Stimulated activated CD4-positive, alpha-beta T cell treated with anti-CD3 and anti-CD28 coated beads, Interleukin-12 subunit alpha, Interleukin-12 subunit beta, amount 100 ng/mL, for 48 hours (primary cell): ENCODE results near the gene PRSS57.
"Not testable (repeated sequence)": the region's sequence is repeated elsewhere in the genome, so short reads cannot be mapped to it uniquely, and the experiment has no call there.

ENCODE experiments used
- DNase-seq, 3 donors: peaks; one replicate each; pipeline ENCODE4 v3.0.0-alpha.2; 2020; ENCODE audit warnings: low read depth in 2 of 3, low spot score in 1 of 3

The PRSS57 gene

DNA sequence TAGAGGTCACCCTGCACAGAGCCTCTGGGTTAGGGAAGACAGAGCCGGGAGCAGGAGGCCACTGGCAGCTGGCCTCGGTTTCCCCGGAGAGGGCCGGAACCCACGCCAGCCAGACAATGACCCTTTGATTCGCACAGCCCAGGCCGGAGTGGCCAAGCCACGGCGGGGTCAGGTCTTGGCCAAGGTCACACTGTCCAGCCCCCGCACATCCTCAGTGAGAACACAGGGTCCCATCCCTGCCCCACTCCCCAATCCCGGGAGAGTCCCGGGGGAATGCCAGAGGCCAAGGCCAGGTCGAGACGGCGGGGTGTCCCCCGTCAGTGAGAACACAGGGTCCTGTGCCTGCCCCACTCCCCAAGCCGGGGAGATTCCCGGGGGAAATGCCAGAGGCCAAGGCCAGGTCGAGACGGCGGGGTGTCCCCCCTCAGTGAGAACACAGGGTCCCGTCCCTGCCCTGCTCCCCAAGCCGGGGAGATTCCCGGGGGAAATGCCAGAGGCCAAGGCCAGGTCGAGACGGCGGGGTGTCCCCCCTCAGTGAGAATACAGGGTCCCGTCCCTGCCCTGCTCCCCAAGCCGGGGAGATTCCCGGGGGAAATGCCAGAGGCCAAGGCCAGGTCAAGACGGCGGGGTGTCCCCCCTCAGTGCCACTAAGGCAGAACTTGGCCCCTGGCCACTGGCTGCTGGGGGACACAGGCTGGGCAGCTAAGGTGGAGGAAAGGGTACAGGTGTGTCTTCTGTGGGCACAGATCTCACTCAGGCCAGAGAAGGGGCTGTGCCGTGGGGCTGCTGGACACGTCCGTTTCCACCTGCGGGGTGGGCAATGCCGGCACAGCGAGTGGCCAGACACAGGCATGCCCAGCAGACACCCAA is 20.7 kb downstream of the PRSS57 start:
- DNase-seq, result no peak

DNA sequence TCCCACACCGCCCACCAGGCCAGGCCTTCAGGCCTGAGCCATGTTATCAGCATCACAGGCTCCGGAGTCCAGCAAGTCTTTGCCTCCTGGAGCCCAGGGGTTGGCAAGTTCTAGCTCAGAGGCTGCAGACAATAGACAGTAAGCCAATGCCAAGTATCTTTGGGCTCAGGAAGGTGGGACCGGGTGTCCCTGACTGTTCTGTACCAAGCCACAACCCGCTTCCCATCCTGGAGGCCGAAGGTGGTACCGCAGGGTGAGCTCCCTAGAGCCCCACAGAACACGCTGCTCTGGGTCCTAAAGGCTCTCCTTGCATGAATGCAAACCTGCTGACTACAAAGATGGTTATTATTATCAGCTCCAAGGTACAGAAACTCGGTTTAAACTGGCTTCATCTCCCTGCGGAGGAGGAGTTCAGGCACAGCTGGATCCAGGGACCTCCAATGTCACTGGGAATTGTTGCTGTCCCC is 24.6 kb downstream of the PRSS57 start:
- DNase-seq, result no peak

DNA sequence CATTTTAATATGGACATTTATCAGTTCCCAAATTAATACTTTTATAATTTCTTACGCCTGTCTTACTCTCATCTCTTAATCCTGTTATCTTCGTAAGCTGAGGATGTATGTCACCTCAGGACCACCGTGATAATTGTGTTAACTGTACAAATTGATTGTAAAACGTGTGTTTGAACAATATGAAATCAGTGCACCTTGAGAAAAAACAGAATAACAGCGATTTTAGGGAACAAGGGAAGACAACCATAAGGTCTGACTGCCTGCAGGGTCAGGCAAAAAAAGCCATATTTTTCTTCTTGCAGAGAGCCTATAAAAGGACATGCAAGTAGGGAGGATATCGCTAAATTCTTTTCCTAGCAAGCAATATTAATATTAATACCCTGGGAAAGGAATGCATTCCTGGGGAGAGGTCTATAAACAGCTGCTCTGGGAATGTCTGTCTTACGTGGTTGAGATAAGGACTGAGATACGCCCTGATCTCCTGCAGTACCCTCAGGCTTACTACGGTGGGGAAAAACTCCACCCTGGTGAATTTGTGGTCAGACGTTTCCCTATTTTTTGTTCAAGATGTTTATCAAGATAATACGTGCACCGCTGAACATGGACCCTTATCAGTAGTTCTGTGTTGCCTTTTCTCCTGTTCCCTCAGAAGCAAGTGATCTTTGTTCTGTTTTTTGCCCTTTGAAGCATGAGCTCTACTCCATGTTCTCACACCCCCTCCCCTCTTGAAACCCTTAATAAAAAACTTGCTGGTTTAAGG is 26.4 kb downstream of the PRSS57 start:
- not testable (repeated sequence) for DNase-seq

DNA sequence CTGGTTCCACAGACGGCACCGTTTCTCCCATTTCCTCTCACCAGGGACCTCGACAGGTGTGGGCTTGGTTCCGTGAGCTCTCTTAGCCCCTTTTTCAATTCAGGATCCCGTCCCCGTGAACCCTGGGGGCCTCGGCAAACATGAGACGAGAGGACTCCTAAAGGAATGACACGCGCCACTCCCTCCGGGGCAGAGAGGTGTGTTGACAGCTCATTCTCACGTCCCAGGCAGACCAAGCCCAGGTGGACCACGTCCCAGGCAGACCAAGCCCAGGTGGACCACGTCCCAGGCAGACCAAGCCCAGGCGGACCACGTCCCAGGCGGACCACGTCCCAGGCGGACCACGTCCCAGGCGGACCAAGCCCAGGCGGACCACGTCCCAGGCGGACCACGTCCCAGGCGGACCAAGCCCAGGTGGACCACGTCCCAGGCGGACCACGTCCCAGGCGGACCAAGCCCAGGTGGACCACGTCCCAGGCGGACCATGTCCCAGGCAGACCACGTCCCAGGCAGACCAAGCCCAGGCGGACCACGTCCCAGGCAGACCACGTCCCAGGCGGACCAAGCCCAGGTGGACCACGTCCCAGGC is 28.2 kb downstream of the PRSS57 start:
- DNase-seq, result not testable (repeated sequence)

DNA sequence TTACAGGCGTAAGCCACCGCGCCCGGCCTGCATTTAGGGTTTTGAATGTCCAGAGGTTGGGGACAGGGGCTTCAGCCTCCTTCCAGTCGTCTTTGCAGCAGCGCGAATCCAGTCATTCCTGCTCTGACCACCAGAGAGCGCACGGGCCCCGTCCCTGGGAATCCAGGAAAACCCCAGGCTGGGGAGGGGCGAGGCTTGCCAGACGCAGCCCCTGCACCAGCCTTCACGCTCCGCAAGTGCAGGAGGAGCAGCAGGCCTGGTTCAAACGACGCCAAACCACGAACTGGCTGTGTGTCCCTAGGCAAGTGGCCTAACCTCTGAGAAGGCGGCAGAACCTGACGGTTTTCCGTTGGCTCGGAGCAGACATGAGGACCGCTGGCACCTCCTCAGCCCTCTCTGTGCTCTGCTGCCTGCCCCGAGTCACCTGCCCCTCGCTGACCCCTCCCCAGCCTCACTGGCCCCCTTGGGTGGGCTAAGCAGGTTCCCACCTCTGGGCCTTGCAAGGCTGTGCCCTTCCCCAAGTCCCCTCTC is 30.3 kb downstream of the PRSS57 start:
- peak; percentile 68 to 84 (median 78) for DNase-seq

DNA sequence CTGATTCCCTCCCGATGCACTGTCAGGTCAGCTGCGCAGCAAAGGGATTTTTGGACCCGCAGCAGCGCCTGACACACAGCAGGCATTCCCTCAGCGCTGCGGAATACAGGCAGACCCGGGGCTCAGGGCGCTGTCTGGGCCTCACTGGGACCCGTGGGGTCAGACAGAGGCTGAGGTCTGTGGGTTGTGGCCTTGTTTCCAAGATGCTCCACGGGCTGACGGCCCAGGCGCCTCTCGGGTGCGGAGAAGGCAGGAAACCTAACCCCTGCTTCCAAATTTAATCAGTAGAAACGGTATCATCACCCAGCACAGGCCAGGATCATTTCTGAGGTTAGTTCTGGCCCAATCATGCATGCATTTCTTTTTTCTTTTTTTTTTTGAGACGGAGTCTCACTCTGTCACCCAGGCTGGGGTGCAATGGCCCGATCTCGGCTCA is 31.6 kb downstream of the PRSS57 start:
- DNase-seq, result no peak

DNA sequence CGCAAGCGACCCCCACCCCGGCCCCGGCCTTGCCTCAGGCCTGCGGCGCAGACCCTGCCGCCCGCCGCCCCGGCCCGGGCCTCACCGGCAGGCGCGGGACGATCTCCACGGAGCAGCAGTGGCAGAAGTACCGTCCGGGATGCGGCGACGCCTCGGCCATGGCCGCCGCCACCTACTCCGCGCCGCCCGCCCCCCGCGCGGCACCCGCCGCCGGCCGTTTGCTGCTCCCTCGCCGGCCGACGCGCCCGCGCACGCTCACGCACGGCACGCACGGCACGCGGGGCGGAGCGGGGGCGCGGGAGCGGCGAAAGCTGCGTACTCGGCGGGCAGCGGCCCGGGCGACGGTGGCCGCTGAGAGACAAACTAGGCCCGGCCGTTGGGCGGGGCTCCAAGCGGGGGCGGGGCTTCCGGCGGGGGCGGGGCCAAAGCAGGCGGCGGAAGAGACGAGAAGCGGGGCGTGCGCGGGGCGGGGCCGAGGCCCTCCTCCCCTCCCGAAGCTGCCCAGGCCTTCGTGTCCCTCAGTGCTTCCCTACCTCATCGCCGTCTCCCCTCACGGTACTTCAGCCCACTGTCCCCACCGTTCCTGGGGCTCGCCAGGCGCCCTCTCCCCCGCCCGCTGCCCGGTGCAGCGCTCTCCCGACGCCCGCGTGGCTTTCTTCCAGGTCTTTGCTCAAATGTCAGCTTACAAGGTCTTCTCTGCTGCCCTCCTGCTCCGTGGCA is 32.1 kb downstream of the PRSS57 start, which contains the start of gene RNF126:
Gene RNF126, minus strand, starts transcription at position 253 of the 720 bp plus-strand sequence. Its CDS starts 93 bp downstream, at position 160.
- DNase-seq, result peak; percentile 91 to 95 (median 94)

DNA sequence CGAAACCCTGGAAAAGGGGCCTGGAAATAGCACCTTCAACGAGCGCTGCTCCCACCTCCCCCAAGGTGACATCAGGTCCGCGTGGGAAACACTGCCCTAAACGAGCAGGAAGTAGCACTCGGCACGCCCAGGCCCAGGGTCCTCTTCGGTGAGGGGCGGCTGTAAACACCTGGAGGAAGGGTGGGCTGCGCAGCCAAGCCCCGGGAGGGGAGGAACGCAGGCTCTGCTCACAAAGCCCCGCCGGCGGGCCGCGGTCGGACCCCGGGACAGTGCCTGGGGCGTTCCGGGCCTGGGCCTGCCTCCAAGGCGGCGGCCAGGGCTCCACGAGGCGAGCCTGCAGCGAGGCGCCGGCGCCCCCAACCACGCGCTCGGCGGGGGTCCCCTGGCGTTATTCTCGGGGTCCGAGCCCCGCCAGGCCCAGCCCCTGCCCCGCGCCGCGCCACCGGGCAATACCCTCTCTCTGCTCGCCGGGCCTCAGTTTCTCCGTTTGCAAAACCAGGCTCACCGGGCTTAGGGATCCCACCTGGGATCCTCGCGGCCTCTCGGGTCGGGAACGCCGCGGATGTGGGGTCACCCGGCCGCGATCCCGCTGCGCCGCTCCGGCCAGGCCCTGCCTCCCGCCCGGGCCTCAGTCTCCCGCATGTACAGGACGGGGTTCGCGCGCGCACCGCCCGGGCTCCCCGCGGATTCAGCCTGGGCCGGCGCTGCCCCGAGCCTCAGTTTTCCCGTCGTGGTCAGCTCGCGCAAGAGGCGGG is 32.9 kb downstream of the PRSS57 start:
- DNase-seq, result peak; percentile 50 to 60 (median 52)

DNA sequence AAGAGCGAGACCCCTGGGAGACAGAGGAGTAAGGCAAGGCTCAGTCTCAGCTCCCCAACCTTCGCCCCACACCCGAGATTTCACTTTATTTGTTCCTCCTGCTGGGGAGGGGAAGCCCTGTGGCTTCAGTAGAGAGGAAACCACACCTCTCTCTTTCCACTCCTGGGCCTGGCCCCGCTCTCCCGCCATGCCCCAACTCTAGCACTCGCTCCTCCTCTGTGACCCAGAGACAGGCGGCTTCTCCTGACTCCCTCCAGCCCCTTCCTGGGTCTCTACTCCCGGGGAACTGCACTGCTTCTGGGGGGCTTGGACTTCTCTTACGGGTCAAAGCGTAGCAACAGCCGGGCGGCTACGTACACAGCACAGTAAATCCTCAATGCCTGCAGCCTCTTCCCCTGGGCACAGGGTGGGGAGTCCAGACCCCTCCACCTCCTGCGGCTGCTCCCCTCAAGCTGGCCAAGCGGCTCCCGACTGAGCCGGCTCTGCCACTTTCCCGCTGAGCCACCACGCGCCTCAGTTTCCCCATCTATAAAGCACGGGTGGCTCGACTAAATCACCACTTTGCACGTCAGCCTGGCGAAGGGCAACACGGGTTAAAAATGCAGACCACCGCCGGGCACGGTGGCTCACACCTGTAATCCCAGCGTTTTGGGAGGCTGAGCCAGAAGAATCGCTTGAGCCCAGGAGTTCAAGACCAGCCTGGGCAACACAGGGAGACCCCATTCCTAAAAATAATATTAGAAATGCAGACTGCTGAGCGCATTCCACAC is 33.6 kb downstream of the PRSS57 start:
- DNase-seq, result peak in 2 of 3 donors; percentile 47 to 58

DNA sequence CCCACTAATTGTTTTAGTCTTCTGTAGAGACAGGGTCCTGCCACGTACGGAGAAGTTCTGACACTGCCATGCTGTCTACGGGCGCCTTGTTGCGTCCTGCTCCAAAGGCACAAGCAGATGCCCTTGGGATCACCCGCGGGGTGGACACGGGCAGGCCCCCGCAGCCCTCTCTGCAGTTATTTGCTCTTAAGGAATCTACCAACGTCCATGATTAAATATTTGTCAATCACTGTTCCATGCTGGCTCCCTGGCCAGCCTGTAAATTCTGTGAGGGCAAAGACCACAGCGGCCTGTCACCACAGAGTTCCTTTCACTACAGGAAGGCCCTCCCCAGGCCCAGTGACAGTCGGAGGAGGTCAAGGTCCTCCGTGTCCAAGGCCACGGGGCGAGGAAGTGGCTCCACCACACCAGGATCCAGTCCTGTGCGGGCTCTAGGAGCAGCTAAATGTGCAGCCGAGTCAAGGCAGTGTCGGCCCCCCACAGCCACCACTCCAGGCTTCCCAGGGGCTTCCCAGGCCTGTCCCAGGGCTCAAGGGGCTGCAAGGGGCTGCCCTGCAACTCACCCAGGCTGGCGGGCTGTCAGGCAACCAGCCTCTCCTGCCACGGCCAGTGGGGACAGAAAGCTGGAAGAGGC is 34.3 kb downstream of the PRSS57 start:
- no peak for DNase-seq

DNA sequence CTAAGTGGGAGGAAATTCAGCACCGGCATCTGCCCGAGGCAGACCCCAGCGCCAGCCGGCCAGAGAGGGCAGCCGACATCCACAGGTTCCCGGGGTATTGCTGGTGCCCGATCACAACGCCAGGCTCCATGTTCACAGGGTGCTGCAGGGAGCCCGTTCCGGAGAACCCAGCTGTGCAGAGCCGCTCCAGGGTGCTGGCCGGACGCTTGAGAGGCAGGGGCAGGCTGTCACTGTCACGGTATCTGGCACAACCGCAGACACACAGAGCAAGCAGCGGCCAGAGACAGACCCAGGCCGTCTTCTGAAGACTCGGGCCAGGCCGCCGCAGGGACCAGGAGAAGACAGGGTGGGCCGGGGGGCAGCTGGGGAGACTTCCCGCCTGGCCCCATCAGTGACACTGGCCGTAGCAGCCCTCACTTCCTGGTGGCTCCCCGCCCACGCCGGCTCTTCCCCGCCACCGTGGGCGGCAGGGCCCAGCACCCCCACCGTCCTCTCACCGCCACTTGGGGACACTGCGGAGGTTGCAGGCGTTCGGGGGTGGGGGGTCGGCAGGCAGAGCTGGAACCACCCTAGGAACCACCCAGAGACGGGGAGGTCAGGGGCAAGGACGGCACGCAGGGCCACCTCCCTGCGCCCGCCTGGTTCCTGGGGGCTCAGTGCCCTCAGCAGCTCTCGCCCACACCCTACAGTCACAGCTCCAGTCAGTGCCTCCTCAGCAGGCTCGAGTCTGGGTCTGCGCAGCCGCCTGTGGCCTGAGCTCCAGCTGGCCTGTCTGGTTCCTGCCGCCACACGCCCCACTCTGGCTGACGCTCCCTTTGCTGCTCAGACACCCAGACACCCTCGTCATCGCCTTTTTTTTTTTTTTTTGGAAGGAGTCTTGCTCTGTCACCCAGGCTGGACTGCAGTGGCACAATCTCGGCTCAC is 36.1 kb downstream of the PRSS57 start:
- DNase-seq, result no peak

DNA sequence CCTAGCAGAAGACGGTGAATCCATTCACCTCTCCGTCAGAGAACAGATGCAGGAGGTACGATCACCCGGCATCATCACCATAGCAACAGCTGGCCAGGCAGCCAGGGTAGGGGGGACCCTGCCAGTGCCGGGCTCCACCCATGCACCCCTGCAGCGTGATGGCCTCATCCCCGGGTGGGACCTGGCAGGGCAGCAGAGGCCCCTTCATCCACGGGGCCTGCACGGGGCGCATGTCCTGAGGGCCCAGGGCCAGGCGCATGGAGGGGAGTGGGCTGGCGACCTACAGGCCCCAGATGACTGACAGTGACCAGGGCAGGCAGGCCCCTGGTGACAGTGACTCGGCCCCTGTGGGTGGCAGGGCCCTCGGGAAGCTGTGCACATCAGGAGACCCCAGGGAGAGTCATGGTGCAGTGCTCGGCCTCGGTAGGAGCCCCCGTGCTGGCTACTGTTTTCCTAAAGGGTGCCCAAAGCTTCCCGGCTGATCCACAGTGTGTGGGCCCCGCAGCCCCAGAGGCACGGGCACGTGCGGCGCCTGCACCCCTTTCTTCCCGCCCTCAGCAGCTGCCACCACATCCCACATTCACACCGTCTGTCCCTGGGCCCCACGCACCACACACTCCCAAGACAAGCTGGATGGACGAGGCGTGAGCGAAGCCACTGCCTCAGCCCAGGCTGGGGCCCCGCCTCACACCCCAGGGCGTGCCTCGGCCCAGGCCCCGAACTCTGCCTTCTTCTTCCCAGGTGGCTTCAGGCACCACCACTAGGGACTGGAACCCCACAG is 37.0 kb downstream of the PRSS57 start:
- DNase-seq, result no peak

DNA sequence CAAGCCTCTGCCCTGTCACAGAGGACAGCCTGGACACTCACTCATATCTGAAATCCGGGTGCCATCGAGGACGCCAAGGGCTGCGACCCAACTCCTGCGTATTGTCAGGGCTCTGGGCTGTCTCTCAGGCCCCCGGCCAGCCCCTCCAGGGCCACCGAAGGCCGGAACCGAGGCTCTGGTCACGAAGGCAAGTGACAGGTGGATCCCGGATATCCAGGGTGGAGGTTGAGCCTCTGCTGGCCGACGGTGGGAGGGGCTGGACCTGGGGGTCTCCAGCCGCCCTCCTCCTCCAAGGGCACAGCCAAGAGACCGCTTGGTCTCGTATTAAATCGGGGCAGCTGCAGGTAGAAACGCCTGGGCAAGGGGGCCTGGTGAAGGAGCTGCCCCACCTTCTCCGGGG is 37.6 kb downstream of the PRSS57 start:
- DNase-seq, result no peak

DNA sequence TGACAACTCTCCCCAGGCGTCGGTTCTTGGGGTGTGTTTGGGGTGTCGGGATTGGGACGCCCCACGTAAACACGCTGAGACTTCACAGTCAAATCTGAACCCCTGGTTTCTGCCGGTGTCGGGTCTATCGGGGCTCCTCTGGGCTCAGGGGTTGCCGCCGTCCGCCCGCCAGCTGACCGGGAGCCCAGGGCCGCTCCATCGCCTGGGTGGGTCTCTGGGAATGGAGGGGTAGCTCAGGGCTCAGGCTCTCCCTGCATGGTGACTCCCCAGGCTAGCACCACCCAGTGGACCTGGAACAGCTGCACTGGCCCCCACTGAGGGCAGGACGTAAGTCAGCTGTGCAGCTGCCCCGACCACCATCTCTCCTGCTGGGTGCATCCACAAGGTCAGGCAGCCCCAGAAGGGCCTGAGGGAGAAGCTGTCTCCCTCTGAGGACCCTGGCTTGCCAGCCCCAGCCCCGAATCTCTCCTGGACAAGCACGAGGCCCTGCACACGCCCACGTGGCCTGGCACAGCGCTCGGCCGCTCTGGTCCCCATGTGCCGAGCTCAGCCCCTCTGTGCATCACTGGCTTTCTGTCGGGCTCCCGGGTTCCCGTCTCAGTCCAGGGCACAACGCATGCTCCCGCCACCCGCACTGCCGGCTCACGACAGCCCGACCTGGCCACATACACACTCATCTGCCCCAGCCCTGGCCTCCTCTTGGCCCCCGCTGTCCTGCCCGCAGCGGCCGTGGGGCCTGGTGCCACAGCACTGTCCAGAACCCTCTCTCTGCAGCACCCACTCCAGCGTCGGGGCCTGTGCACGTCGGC is 38.3 kb downstream of the PRSS57 start:
- no peak for DNase-seq

DNA sequence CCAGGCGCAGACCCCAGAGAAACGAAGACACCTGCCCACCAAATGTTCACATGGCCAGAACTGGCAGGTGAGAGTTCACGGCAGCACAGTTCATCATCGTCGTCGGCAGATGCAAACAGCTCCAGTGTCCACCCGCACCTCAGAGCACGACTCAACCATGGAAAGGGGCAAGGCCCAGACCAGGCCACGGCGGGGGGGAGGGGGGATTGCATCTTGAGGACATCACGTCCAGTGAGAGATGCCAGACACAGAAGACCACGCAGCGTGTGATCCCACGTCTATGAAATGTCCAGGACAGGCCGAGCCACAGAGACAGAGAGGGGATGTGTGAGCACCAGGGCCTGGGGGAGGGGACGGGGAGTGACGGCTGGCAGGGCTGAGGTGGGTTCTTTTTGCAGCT is 39.6 kb downstream of the PRSS57 start:
- no peak for DNase-seq

DNA sequence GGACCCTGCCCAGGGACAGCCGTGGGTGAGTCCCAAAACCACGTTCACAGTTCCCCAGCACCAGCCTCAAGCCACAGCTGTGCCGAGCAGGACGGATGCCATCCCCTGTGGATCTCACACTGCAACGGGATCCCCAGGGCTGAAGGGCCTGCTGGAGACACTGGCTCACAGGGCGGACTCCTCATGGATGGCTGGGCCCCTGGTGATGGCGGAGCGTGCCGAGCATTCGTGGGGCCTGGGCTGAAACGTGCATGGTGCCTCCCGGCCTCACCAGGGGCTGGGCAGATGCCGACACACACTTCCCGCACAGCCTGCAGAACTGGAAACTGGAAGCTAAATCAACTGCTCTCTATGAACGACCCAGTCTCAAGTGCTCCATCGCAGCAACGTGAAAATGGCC is 41.8 kb downstream of the PRSS57 start:
- no peak for DNase-seq
